Mesenchymal stem cell (in vitro differentiated cells and primary cell): ENCODE results near the gene ZNF790.
A peak's percentile ranks its signal among the peaks of the same experiment; 100 is the strongest.

ENCODE experiments used
- DNase-seq: peaks from one replicate; pipeline ENCODE4 v3.0.0-alpha.2; 2013
- H2AFZ ChIP-seq: one replicate; pipeline ENCODE4 v1.6.1; 2013; ENCODE audit warnings: low read depth, mild to moderate bottlenecking, control low read depth, inconsistent platforms, low read length, moderate library complexity
- H2AK5ac ChIP-seq: 2 replicates; pipeline ENCODE4 v1.6.1; 2013; ENCODE audit warnings: low read length, moderate library complexity, mild to moderate bottlenecking, inconsistent platforms; ENCODE audit not compliant: severe bottlenecking
- H2BK120ac ChIP-seq: one replicate; pipeline ENCODE4 v1.6.1; 2013; ENCODE audit warnings: low read depth, mild to moderate bottlenecking, inconsistent platforms, low read length, moderate library complexity
- H2BK12ac ChIP-seq, 2 experiments: one replicate each; pipeline ENCODE4 v1.6.1; 2013; ENCODE audit warnings: inconsistent platforms in 2 of 2, low read length in 2 of 2, mild to moderate bottlenecking in 2 of 2, moderate library complexity in 2 of 2, control low read depth in 1 of 2
- H2BK15ac ChIP-seq: one replicate; pipeline ENCODE4 v1.6.1; 2013; ENCODE audit warnings: mild to moderate bottlenecking, low read depth, inconsistent platforms; ENCODE audit not compliant: poor library complexity, severe bottlenecking
- H2BK5ac ChIP-seq: 2 replicates; pipeline ENCODE4 v1.6.1; 2013; ENCODE audit warnings: low read depth, mild to moderate bottlenecking, low read length, control low read depth, inconsistent platforms; ENCODE audit not compliant: poor library complexity, severe bottlenecking
- H3K14ac ChIP-seq, 2 experiments: one replicate each; pipeline ENCODE4 v1.6.1; 2013; ENCODE audit warnings: inconsistent platforms in 2 of 2, low read length in 2 of 2, control low read depth in 1 of 2, mild to moderate bottlenecking in 1 of 2, moderate library complexity in 1 of 2
- H3K18ac ChIP-seq, 2 experiments: one replicate each; pipeline ENCODE4 v1.6.1; 2013; ENCODE audit warnings: inconsistent platforms in 2 of 2, low read length in 2 of 2, control low read depth in 1 of 2, low read depth in 1 of 2, mild to moderate bottlenecking in 1 of 2
- H3K23ac ChIP-seq, 2 experiments: one replicate each; pipeline ENCODE4 v1.6.1; 2013; ENCODE audit warnings: inconsistent platforms in 2 of 2, low read length in 2 of 2, mild to moderate bottlenecking in 2 of 2, moderate library complexity in 2 of 2, control low read depth in 1 of 2
- H3K27ac ChIP-seq: 2 replicates; pipeline ENCODE4 v1.5.1; 2013; ENCODE audit warnings: mild to moderate bottlenecking, moderate library complexity, low read length, control low read depth, inconsistent platforms; ENCODE audit not compliant: poor library complexity, severe bottlenecking
- H3K27me3 ChIP-seq, 2 experiments: 2 replicates each; pipeline versions ENCODE4 v1.6.1 to v1.7.0; 2013; ENCODE audit warnings: low read length in 2 of 2, mild to moderate bottlenecking in 2 of 2, moderate library complexity in 2 of 2, control low read depth in 1 of 2, inconsistent platforms in 1 of 2; ENCODE audit not compliant: control insufficient read depth in 1 of 2, insufficient read depth in 1 of 2
- H3K36me3 ChIP-seq, 2 experiments: 2 replicates each; pipeline versions ENCODE4 v1.6.1 to v1.7.0; 2013; ENCODE audit warnings: low read length in 2 of 2, control low read depth in 1 of 2, inconsistent platforms in 1 of 2, low read depth in 1 of 2, mild to moderate bottlenecking in 1 of 2; ENCODE audit not compliant: insufficient read depth in 2 of 2, control insufficient read depth in 1 of 2
- H3K4ac ChIP-seq, 2 experiments: one replicate each; pipeline ENCODE4 v1.6.1; 2013; ENCODE audit warnings: inconsistent platforms in 2 of 2, low read length in 2 of 2, mild to moderate bottlenecking in 2 of 2, moderate library complexity in 2 of 2, control low read depth in 1 of 2, low read depth in 1 of 2
- H3K4me1 ChIP-seq: 2 replicates; pipeline ENCODE4 v1.6.1; 2013; ENCODE audit warnings: low read depth, low read length, control low read depth; ENCODE audit not compliant: control insufficient read depth, insufficient read depth
- H3K4me2 ChIP-seq: 2 replicates; pipeline ENCODE4 v1.6.1; 2013; ENCODE audit warnings: low read length, mild to moderate bottlenecking, inconsistent platforms; ENCODE audit not compliant: poor library complexity, severe bottlenecking
- H3K4me3 ChIP-seq, 2 experiments: 2 replicates each; pipeline versions ENCODE4 v1.5.1 to v1.7.0; 2013; ENCODE audit warnings: low read length in 2 of 2, mild to moderate bottlenecking in 2 of 2, control low read depth in 1 of 2, low read depth in 1 of 2; ENCODE audit not compliant: insufficient read depth in 1 of 2
- H3K79me1 ChIP-seq: replicated peaks from 2 replicates; pipeline ENCODE4 v1.6.1; 2013; ENCODE audit warnings: mild to moderate bottlenecking, control low read depth, low read length, inconsistent platforms; ENCODE audit not compliant: poor library complexity, severe bottlenecking
- H3K9ac ChIP-seq: 2 replicates; pipeline ENCODE4 v1.7.0; 2013; ENCODE audit warnings: mild to moderate bottlenecking, low read length, moderate library complexity
- H3K9me3 ChIP-seq: 2 replicates; pipeline ENCODE4 v1.7.0; 2013; ENCODE audit warnings: mild to moderate bottlenecking, low read length; ENCODE audit not compliant: control insufficient read depth
- H4K8ac ChIP-seq: one replicate; pipeline ENCODE4 v1.6.1; 2013; ENCODE audit warnings: inconsistent platforms, mild to moderate bottlenecking, low read length, moderate library complexity
- H4K91ac ChIP-seq: one replicate; pipeline ENCODE4 v1.6.1; 2013; ENCODE audit warnings: mild to moderate bottlenecking, low read length, inconsistent platforms
- WGBS: methylation state at CpG from one replicate; pipeline ENCODE4 v1.1.7; 2013; ENCODE audit warnings: mixed read lengths; 5-methylcytosine and 5-hydroxymethylcytosine counted together

ZNF790 gene

GRCh38 chr19:36850559-36851442 is 12.6 kb upstream of the ZNF790 start, which contains the start of gene ZNF345:
TSS of gene ZNF345 (plus strand) at chr19:36850876. CDS start at chr19:36876831, 25,955 bp downstream.
- Histone ChIP-seq H2BK12ac (peak within 1 kb of the TSS in 1 of 2 experiments; percentile 70), H3K36me3 (peaks cover 7 to 17% of the 10 kb centered on the region in 2 experiments), H3K14ac (peak within 1 kb of the TSS in 1 of 2 experiments; percentile 94), H3K4me3 (peak within 1 kb of the TSS; percentile 88 to 95), H3K4me2 (peak within 1 kb of the TSS; percentile 62), H3K79me1 (peaks cover 24% of the 10 kb centered on the region), H4K8ac (peak within 1 kb of the TSS; percentile 66), H3K18ac (peak within 1 kb of the TSS; percentile 26 to 90), H3K4ac (peak within 1 kb of the TSS in 1 of 2 experiments; percentile 70), H3K4me1 (peaks cover 9% of the 10 kb centered on the region), H2BK15ac (peak within 1 kb of the TSS; percentile 60), H3K27ac (peak within 1 kb of the TSS; percentile 47), H2BK5ac (no peak within 1 kb of the TSS), H2BK120ac (no peak within 1 kb of the TSS), H3K9me3 (peaks cover 25% of the 10 kb centered on the region), H4K91ac (no peak within 1 kb of the TSS), H3K9ac (peak within 1 kb of the TSS; percentile 93), H2AK5ac (no peak within 1 kb of the TSS), H3K23ac (peak within 1 kb of the TSS in 1 of 2 experiments; percentile 83), H2AFZ (peak within 1 kb of the TSS; percentile 95), H3K27me3 (no peaks in the 10 kb centered on the region)
- WGBS: 2% methylated on average over 43 of the region's 43 CpGs
- DNase-seq: peak; percentile 97

GRCh38 chr19:36849701-36850558 is 11.7 kb upstream of the ZNF790 start:
- peak overlapping the region; percentile 35 for H3K27ac ChIP-seq
- peaks cover 29% of the 10 kb centered on the region for H3K9me3 ChIP-seq
- H3K4me2 ChIP-seq: peak overlapping the region; percentile 62
- H3K79me1 ChIP-seq: peaks cover 22% of the 10 kb centered on the region
- H4K91ac ChIP-seq: no peak overlapping the region
- peak overlapping the region; percentile 66 for H4K8ac ChIP-seq
- no peak overlapping the region for H2BK5ac ChIP-seq
- DNase-seq: peak; percentile 96
- H3K18ac ChIP-seq: peak overlapping the region; percentile 26 to 55
- H2BK12ac ChIP-seq: peak overlapping the region in 1 of 2 experiments; percentile 33
- WGBS: under 1% methylated on average over 36 of the region's 36 CpGs
- H3K4me1 ChIP-seq: peaks cover 9% of the 10 kb centered on the region
- peak overlapping the region; percentile 60 for H2BK15ac ChIP-seq
- H2AK5ac ChIP-seq: no peak overlapping the region
- H3K36me3 ChIP-seq: peaks cover 0 to 17% of the 10 kb centered on the region in 2 experiments
- peak overlapping the region in 1 of 2 experiments; percentile 43 for H3K4ac ChIP-seq
- peak overlapping the region; percentile 88 to 95 for H3K4me3 ChIP-seq
- peak overlapping the region in 1 of 2 experiments; percentile 94 for H3K14ac ChIP-seq
- no peak overlapping the region for H2BK120ac ChIP-seq
- H2AFZ ChIP-seq: peak overlapping the region; percentile 59
- H3K27me3 ChIP-seq: no peaks in the 10 kb centered on the region
- peak overlapping the region in 1 of 2 experiments; percentile 15 for H3K23ac ChIP-seq
- H3K9ac ChIP-seq: peak overlapping the region; percentile 93

- WGBS: no CpG with 5 or more reads among the region's 1 CpG
- no peak overlapping the region for H2AK5ac ChIP-seq
- H3K18ac ChIP-seq: no peak overlapping the region
- H3K9me3 ChIP-seq: peaks cover 22% of the 10 kb centered on the region
- H2BK5ac ChIP-seq: no peak overlapping the region
- H2AFZ ChIP-seq: no peak overlapping the region
- DNase-seq: no peak
- H3K4ac ChIP-seq: no peak overlapping the region
- H3K9ac ChIP-seq: no peak overlapping the region
- no peak overlapping the region for H3K4me3 ChIP-seq
- H2BK12ac ChIP-seq: no peak overlapping the region
- peaks cover 9% of the 10 kb centered on the region for H3K4me1 ChIP-seq
- H3K79me1 ChIP-seq: peaks cover 22% of the 10 kb centered on the region
- H4K8ac ChIP-seq: no peak overlapping the region
- no peaks in the 10 kb centered on the region for H3K27me3 ChIP-seq
- H3K36me3 ChIP-seq: peaks cover 2 to 9% of the 10 kb centered on the region in 2 experiments
- H2BK15ac ChIP-seq: no peak overlapping the region
- H4K91ac ChIP-seq: no peak overlapping the region
- no peak overlapping the region for H3K23ac ChIP-seq
- no peak overlapping the region for H2BK120ac ChIP-seq
- no peak overlapping the region for H3K27ac ChIP-seq
- H3K14ac ChIP-seq: no peak overlapping the region
- H3K4me2 ChIP-seq: no peak overlapping the region
These were observed 9.8 kb upstream of the ZNF790 start for GRCh38 chr19:36847968-36848367.
